Measurements from ENCODE around the gene HES1. TPM values are rescaled to one million over a fixed set of nuclear protein-coding genes. Genes with fewer than 3 reads are reported as not detected.

The HES1 gene
- total RNA-seq, 3 donors from 2014 or later: 60.9 to 116 (median 99.0) TPM

GRCh38 chr3:194130188-194130587 lies 5.8 kb upstream of the HES1 start:
- intact Hi-C loops (cut with DNase I, micrococcal nuclease): loop anchor here in 1 of 2 donors (10.0 kb wide), 1 partner anchor 55 kb away; no protein-coding TSS in a partner anchor
- TF ChIP-seq CTCF (IDR thresholded peaks at IDR 0.05): no peak
- H3K4me1 ChIP-seq (ENCODE audit: low read depth): peaks cover 31% of the 10 kb centered on the region

GRCh38 chr3:194130807-194131589 lies 5.0 kb upstream of the HES1 start:
- ATAC-seq: peak; percentile 34
- Histone ChIP-seq H3K4me3 (no peak overlapping the region), H3K4me1 (ENCODE audit: low read depth) (peaks cover 31% of the 10 kb centered on the region), H3K9me3 (no peaks in the 10 kb centered on the region), H3K36me3 (ENCODE audit: low read depth) (no peaks in the 10 kb centered on the region)
- intact Hi-C loops (cut with DNase I, micrococcal nuclease): loop anchor here in 1 of 2 donors (10.0 kb wide), 1 partner anchor 56 kb away; no protein-coding TSS in a partner anchor
- no peak for TF ChIP-seq CTCF (IDR thresholded peaks at IDR 0.05)
- peak; percentile 64 to 77 (median 66) for DNase-seq

More at GRCh38 chr3:194130188-194130587, 5.8 kb upstream of the HES1 start:
- DNase-seq (peak in 1 of 3 donors; percentile 26), ATAC-seq (no peak)
- no peak overlapping the region for H3K4me3 ChIP-seq
- H3K9me3 ChIP-seq: no peaks in the 10 kb centered on the region
- no peaks in the 10 kb centered on the region for H3K36me3 ChIP-seq (ENCODE audit: low read depth)

GRCh38 chr3:194132465-194133286 lies 3.3 kb upstream of the HES1 start:
- intact Hi-C loops (cut with DNase I, micrococcal nuclease): loop anchor here in 1 of 2 donors (10.0 kb wide), 1 partner anchor 58 kb away; no protein-coding TSS in a partner anchor
- TF ChIP-seq CTCF (IDR thresholded peaks at IDR 0.05): no peak
- Histone ChIP-seq H3K4me3 (no peak overlapping the region), H3K9me3 (no peaks in the 10 kb centered on the region), H3K4me1 (ENCODE audit: low read depth) (peaks cover 35% of the 10 kb centered on the region), H3K36me3 (ENCODE audit: low read depth) (no peaks in the 10 kb centered on the region)
- ATAC-seq (no peak), DNase-seq (peak in 1 of 3 donors; percentile 21)

- peak; percentile 55 to 70 (median 62) for DNase-seq
- H3K4me3 ChIP-seq: no peak overlapping the region
These were observed 2.2 kb upstream of the HES1 start for GRCh38 chr3:194133661-194134230.

More at GRCh38 chr3:194133661-194134230, 2.2 kb upstream of the HES1 start:
- intact Hi-C loops (cut with DNase I, micrococcal nuclease): loop anchor here in 1 of 2 donors (10.0 kb wide), 1 partner anchor 59 kb away; no protein-coding TSS in a partner anchor
- no peaks in the 10 kb centered on the region for H3K36me3 ChIP-seq (ENCODE audit: low read depth)
- TF ChIP-seq CTCF (IDR thresholded peaks at IDR 0.05): no peak
- H3K9me3 ChIP-seq: no peaks in the 10 kb centered on the region
- no peak for ATAC-seq
- peaks cover 39% of the 10 kb centered on the region for H3K4me1 ChIP-seq (ENCODE audit: low read depth)

All from mucosa of descending colon (tissue), 3 donors.